Spleen (tissue), 11 donors: ENCODE data around the gene RPP30. TPM values are rescaled to one million over a fixed set of nuclear protein-coding genes. Genes with fewer than 3 reads are reported as not detected.
"Not testable (repeated sequence)": the region's sequence is repeated elsewhere in the genome, so short reads cannot be mapped to it uniquely, and the experiment has no call there.

Experiments
- DNase-seq: peaks from one replicate; pipeline ENCODE4 v3.0.0-alpha.2; 2020
- H3K27ac ChIP-seq, 8 donors: fragments of 200-600 bp; sonication (generic) in 7 of 8; 1 replicate in 4 of 8; 2 replicates in 4 of 8; pipeline versions ENCODE4 v1.5.0 to v1.8.0; 2016 to 2021; ENCODE audit warnings: inconsistent platforms in 4 of 8, mild to moderate bottlenecking in 4 of 8, moderate library complexity in 1 of 8
- H3K27me3 ChIP-seq, 7 donors: fragments of 200-600 bp; sonication (generic) in 6 of 7; replicated peaks in 1 of 7; 1 replicate in 4 of 7; 2 replicates in 3 of 7; pipeline versions ENCODE4 v1.5.0 to v1.8.0; 2016 to 2021; ENCODE audit warnings: inconsistent platforms in 3 of 7, mild to moderate bottlenecking in 1 of 7
- H3K36me3 ChIP-seq, 6 donors: fragments of 200-600 bp; sonication (generic) in 5 of 6; 1 replicate in 4 of 6; 2 replicates in 2 of 6; pipeline versions ENCODE4 v1.5.0 to v1.8.0; 2016 to 2021; ENCODE audit warnings: inconsistent platforms in 2 of 6
- H3K4me1 ChIP-seq, 6 donors: fragments of 200-600 bp; sonication (generic) in 5 of 6; 1 replicate in 3 of 6; 2 replicates in 3 of 6; pipeline versions ENCODE4 v1.5.0 to v1.8.0; 2016 to 2021; ENCODE audit warnings: inconsistent platforms in 3 of 6
- H3K4me3 ChIP-seq, 8 donors: fragments of 200-600 bp; sonication (generic) in 7 of 8; 1 replicate in 4 of 8; 2 replicates in 4 of 8; pipeline versions ENCODE4 v1.5.0 to v1.8.0; 2016 to 2021; ENCODE audit warnings: inconsistent platforms in 4 of 8, mild to moderate bottlenecking in 4 of 8, moderate library complexity in 2 of 8
- H3K9me3 ChIP-seq, 8 donors: fragments of 200-600 bp; sonication (generic) in 7 of 8; 1 replicate in 4 of 8; 2 replicates in 4 of 8; pipeline versions ENCODE4 v1.5.0 to v1.8.0; 2016 to 2021; ENCODE audit warnings: inconsistent platforms in 4 of 8
- POLR2A ChIP-seq, 3 donors: fragments of 450-650 bp; IDR thresholded peaks; one replicate each; pipeline ENCODE4 v1.5.1; 2017; ENCODE audit warnings: antibody characterized with exemption in 3 of 3, mild to moderate bottlenecking in 1 of 3
- POLR2AphosphoS5 ChIP-seq, 3 donors: sonication (generic); formaldehyde crosslinking; IDR thresholded peaks; one replicate each; pipeline ENCODE4 v1.5.1; 2017; ENCODE audit warnings: antibody characterized with exemption in 3 of 3
- WGBS, 5 donors: extraction: QIAGEN DNeasy Blood & Tissue Kit in 3 of 5; methylation state at CpG; one replicate each; pipeline versions ENCODE4 v1.1.5 to v1.1.7; 2013 to 2018; 5-methylcytosine and 5-hydroxymethylcytosine counted together
- intact Hi-C: fragments of 100-400 bp; cut with DNase I; formaldehyde crosslinking; loops from one replicate; pipeline ENCODE4 v1.15.0; 2023; ENCODE audit warnings: low total_unique reads
- polyA plus RNA-seq, 3 donors: library from polyadenylated mRNA; stranded (reverse); fragments of 200-250 nt; gene quantifications; one replicate each; pipeline ENCODE4 v1.2.1, GENCODE V29; 2013
- total RNA-seq, 7 donors: library from RNA; depleted of rRNA in 3 of 7; stranded (reverse); fragments of >200 nt in 3 of 7; fragmentation: NEBNext Ultra II Directional in 4 of 7; extraction: Animal tissue kit (Norgen Biotek cat#: 25700) in 4 of 7; gene quantifications; one replicate each; pipeline versions ENCODE4 v1.1.0 to v1.2.1, GENCODE V29; 2016 to 2021
- TF ChIP-seq, protein P1 (sequence below), 11 experiments: fragments of 200-600 bp in 7 of 11; fragments of 450-650 bp in 4 of 11; sonication (generic) in 4 of 11; IDR thresholded peaks in 8 of 11; conservative IDR thresholded peaks in 3 of 11; 1 replicate in 7 of 11; 2 replicates in 4 of 11; pipeline versions ENCODE4 v1.4.0 to v1.8.0; 2016 to 2021; ENCODE audit warnings: antibody characterized with exemption in 11 of 11, inconsistent platforms in 4 of 11, mild to moderate bottlenecking in 1 of 11
- donor health status: healthy with polysubstance abuse.
- donor health status: DM: no; HTN: no; CAD: no; lungs with moderate emphysema.
- donor health status: DM: no; HTN: no; CAD: no.
- donor health status: Bipolar disorder and iron deficiency.
- donor health status: healthy.
- donor health status: DM: no; HTN: no; CAD: no.
- donor health status: DM: yes; HTN: yes; CAD: no.

The RPP30 gene
- total and polyA plus RNA-seq, 10 donors, result 23.7 to 44.9 (median 31.7) TPM

DNA sequence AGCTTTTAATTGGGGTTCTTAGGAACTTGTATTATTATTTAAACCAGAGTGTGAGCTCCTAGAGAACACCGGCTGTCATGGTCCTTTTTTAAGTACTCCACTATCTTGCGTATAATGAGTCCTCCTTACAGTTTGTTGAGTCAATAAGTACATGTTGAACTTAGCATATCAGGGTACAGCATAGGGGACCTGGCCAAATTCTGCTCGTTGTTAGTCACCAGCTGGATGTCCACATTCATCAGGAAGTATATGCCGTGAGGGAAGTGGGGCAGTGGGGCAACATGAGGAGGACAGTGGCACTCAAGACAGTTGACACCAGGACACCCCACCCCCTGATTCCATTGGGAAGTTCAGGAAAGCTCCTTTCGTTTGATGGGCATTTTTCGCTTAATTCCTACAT lies 16.6 kb downstream of the RPP30 start:
- Histone ChIP-seq H3K4me1 (no peaks in the 10 kb centered on the region), H3K36me3 (peaks cover 0 to 98% (median 54%) of the 10 kb centered on the region in 6 donors), H3K27ac (no peak overlapping the region), H3K4me3 (no peak overlapping the region), H3K9me3 (no peaks in the 10 kb centered on the region), H3K27me3 (no peaks in the 10 kb centered on the region)
- intact Hi-C loops, result no loop called here
- TF ChIP-seq POLR2AphosphoS5 (IDR thresholded peaks at IDR 0.05) (no peak), POLR2A (IDR thresholded peaks at IDR 0.05) (no peak)
- TF ChIP-seq, protein P1, sequence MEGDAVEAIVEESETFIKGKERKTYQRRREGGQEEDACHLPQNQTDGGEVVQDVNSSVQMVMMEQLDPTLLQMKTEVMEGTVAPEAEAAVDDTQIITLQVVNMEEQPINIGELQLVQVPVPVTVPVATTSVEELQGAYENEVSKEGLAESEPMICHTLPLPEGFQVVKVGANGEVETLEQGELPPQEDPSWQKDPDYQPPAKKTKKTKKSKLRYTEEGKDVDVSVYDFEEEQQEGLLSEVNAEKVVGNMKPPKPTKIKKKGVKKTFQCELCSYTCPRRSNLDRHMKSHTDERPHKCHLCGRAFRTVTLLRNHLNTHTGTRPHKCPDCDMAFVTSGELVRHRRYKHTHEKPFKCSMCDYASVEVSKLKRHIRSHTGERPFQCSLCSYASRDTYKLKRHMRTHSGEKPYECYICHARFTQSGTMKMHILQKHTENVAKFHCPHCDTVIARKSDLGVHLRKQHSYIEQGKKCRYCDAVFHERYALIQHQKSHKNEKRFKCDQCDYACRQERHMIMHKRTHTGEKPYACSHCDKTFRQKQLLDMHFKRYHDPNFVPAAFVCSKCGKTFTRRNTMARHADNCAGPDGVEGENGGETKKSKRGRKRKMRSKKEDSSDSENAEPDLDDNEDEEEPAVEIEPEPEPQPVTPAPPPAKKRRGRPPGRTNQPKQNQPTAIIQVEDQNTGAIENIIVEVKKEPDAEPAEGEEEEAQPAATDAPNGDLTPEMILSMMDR (IDR thresholded peaks at IDR 0.05 in 8 of 11, conservative IDR thresholded peaks at IDR 0.05 in 3 of 11), result no peak
- 85 to 96% (median 93%) methylated on average over 6 of the region's 6 CpGs for WGBS, 5 donors
- no peak for DNase-seq

DNA sequence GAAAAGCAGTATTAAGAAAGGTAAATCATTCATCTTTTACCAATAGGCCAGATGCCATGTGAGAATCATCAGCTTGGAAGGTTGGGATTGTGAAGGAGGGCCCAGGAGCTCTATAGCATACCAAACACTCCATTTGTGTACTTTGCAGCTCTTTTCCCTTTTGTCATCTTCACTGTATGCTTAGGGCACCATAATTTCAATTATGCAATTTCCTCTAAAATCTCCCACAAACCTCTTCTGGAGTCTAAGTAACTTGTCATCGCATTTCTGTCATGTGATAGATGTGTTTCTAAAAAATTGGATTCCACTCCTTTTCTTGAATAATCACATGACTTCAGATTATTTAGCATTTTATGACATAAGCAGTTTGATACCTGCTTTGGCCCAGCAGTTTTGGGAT lies 17.9 kb downstream of the RPP30 start:
- no peak for DNase-seq
- intact Hi-C loops, result no loop called here
- Histone ChIP-seq H3K4me3 (no peak overlapping the region), H3K27ac (no peak overlapping the region), H3K27me3 (no peaks in the 10 kb centered on the region), H3K36me3 (peaks cover 0 to 100% (median 58%) of the 10 kb centered on the region in 6 donors), H3K4me1 (no peaks in the 10 kb centered on the region), H3K9me3 (no peaks in the 10 kb centered on the region)
- TF ChIP-seq POLR2A (IDR thresholded peaks at IDR 0.05) (no peak), POLR2AphosphoS5 (IDR thresholded peaks at IDR 0.05) (no peak)
- TF ChIP-seq, protein P1 (IDR thresholded peaks at IDR 0.05 in 8 of 11, conservative IDR thresholded peaks at IDR 0.05 in 3 of 11), result no peak
- 58 to 90% (median 64%) methylated on average over 1 of the region's 1 CpG for WGBS, 5 donors

DNA sequence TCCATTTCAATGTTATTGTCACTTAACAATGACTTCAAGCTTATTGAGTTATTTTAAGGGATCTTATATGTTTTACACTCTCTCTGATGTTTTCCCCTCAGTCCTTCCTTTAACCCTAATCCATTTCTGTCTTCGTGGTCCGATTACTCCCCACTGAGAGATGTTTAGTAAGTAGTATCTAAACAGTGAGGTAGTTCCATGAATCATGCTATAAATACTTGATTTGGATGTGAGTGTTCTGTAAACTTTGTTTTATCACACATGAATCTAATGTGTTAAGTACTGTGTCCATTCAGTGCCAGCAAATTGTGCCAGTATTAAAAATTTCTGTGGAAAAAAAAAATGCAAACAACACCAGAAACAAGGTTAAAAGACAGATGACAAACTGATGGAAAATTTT lies 18.6 kb downstream of the RPP30 start:
- TF ChIP-seq, protein P1 (IDR thresholded peaks at IDR 0.05 in 8 of 11, conservative IDR thresholded peaks at IDR 0.05 in 3 of 11), result no peak
- TF ChIP-seq POLR2A (IDR thresholded peaks at IDR 0.05) (no peak), POLR2AphosphoS5 (IDR thresholded peaks at IDR 0.05) (no peak)
- no peaks in the 10 kb centered on the region for H3K4me1 ChIP-seq
- no peak overlapping the region for H3K4me3 ChIP-seq
- DNase-seq, result no peak
- WGBS, 5 donors, result 92 to 99% (median 95%) methylated on average over 2 of the region's 2 CpGs
- peaks cover 0 to 100% (median 60%) of the 10 kb centered on the region in 6 donors for H3K36me3 ChIP-seq
- no peaks in the 10 kb centered on the region for H3K9me3 ChIP-seq
- no peak overlapping the region for H3K27ac ChIP-seq
- H3K27me3 ChIP-seq, result no peaks in the 10 kb centered on the region
- intact Hi-C loops, result no loop called here

DNA sequence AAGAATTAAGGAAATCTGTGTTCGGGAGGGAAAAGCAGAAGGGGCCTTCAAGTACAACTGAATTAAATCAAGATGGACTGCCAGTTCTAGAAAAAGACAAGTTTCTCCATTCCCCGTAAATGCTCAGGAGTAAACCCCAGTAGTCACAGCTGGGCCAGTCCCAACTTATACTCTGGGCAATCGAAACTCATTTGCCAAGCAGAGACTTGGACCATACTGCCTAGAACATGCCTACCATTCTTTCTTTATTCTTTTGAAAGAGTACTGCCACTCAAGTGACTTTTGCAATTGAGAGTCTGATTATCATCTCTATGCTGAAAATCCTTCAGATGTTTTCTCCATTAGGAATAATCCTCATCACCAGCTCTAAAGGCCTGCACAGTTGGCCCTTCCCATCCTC lies 21.4 kb downstream of the RPP30 start:
- peaks cover 0 to 18% (median 7%) of the 10 kb centered on the region in 6 donors for H3K4me1 ChIP-seq
- H3K9me3 ChIP-seq, result no peaks in the 10 kb centered on the region
- WGBS, 5 donors, result 94 to 99% (median 97%) methylated on average over 3 of the region's 3 CpGs
- H3K27ac ChIP-seq, result no peak overlapping the region
- no peak for DNase-seq
- intact Hi-C loops, result no loop called here
- TF ChIP-seq POLR2AphosphoS5 (IDR thresholded peaks at IDR 0.05) (no peak), POLR2A (IDR thresholded peaks at IDR 0.05) (no peak)
- TF ChIP-seq, protein P1 (IDR thresholded peaks at IDR 0.05 in 8 of 11, conservative IDR thresholded peaks at IDR 0.05 in 3 of 11), result no peak
- H3K36me3 ChIP-seq, result peaks cover 0 to 99% (median 45%) of the 10 kb centered on the region in 6 donors
- H3K27me3 ChIP-seq, result no peaks in the 10 kb centered on the region
- H3K4me3 ChIP-seq, result no peak overlapping the region

DNA sequence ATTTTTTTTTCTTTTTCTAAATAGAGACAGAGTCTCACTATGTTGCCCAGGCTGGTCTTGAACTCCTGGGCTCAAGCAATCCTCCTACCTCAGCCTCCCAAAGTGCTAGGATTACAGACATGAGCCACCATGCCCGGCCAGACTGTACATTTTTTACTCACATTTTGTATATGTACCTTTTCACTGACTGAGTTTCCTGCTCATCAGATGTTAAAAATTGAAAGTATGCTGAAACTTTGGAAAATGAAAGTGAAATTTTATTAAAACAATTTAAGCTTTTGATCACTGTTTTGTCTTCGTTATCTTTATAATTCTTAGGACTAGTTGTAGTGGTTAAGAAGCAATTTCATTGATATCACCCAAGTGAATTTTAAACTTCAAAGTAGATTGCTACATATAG lies 25.1 kb downstream of the RPP30 start:
- peak overlapping the region in 1 of 8 donors; percentile 45 for H3K27ac ChIP-seq
- 49 to 67% (median 57%) methylated on average over 2 of the region's 2 CpGs for WGBS, 5 donors
- H3K4me3 ChIP-seq, H3K27me3 ChIP-seq, DNase-seq, H3K9me3 ChIP-seq, intact Hi-C loops: not testable (repeated sequence)
- H3K4me1 ChIP-seq, result peaks cover 0 to 18% (median 7%) of the 10 kb centered on the region in 6 donors
- peaks cover 0 to 98% (median 41%) of the 10 kb centered on the region in 6 donors for H3K36me3 ChIP-seq
